HEK293 (cell line): Measurements from ENCODE around the gene EIF4ENIF1.

Experiments used
- CTCF ChIA-PET: fragments of 350-600 bp; formaldehyde crosslinking; extraction: SDS; loops from one replicate; lab custom pipeline; 2021; ENCODE audit warnings: antibody characterized with exemption; lab: Yijun Ruan, JAX
- POLR2A ChIA-PET: fragments of 300-600 bp; formaldehyde crosslinking; extraction: SDS; loops from one replicate; lab custom pipeline; 2020; ENCODE audit warnings: antibody characterized with exemption, inconsistent platforms; lab: Yijun Ruan, JAX
- H3K27ac ChIP-seq: fragments of 200-500 bp; sonication (Bioruptor generic); 2 replicates; pipeline ENCODE4 v1.5.1; 2014; ENCODE audit warnings: low read depth, low read length, control low read depth, inconsistent platforms; ENCODE audit errors: extremely low read depth
- H3K36me3 ChIP-seq, 2 experiments: fragments of 200-500 bp in 1 of 2; sonication (Bioruptor generic) in 1 of 2; 1 replicate in 1 of 2; 2 replicates in 1 of 2; pipeline ENCODE4 v1.5.1; 2014 to 2017; ENCODE audit warnings: inconsistent platforms in 2 of 2, low read length in 2 of 2; ENCODE audit not compliant: control insufficient read depth in 2 of 2, insufficient read depth in 1 of 2
- H3K4me1 ChIP-seq: fragments of 200-500 bp; sonication (Bioruptor generic); 2 replicates; pipeline ENCODE4 v1.5.1; 2014; ENCODE audit warnings: mild to moderate bottlenecking, low read length, inconsistent platforms; ENCODE audit not compliant: control insufficient read depth, insufficient read depth
- H3K4me3 ChIP-seq: 2 replicates; pipeline ENCODE4 v1.5.1; 2011; ENCODE audit warnings: low read depth, mild to moderate bottlenecking, control low read depth, low read length, moderate library complexity
- H3K9me3 ChIP-seq: fragments of 200-500 bp; sonication (Bioruptor generic); 2 replicates; pipeline ENCODE4 v1.5.1; 2014; ENCODE audit warnings: low read depth, low read length, inconsistent platforms; ENCODE audit not compliant: control insufficient read depth, insufficient read depth
- BCL11B ChIP-seq: fragments of 450-650 bp; formaldehyde crosslinking; IDR thresholded peaks from 2 replicates; pipeline ENCODE4 v1.5.1; 2016; ENCODE audit warnings: low read depth, missing biosample characterization, missing genetic modification characterization
- MYNN ChIP-seq: fragments of 450-650 bp; formaldehyde crosslinking; IDR thresholded peaks from 2 replicates; pipeline ENCODE4 v1.5.1; 2016; ENCODE audit warnings: missing biosample characterization, missing genetic modification characterization, borderline replicate concordance
- OVOL3 ChIP-seq: fragments of 450-650 bp; formaldehyde crosslinking; IDR thresholded peaks from 2 replicates; pipeline ENCODE4 v1.5.1; 2016; ENCODE audit warnings: missing biosample characterization, missing genetic modification characterization
- PRDM1 ChIP-seq: fragments of 450-650 bp; formaldehyde crosslinking; IDR thresholded peaks from 2 replicates; pipeline ENCODE4; 2016; ENCODE audit warnings: missing biosample characterization, missing genetic modification characterization
- PRDM4 ChIP-seq: fragments of 450-650 bp; formaldehyde crosslinking; IDR thresholded peaks from 2 replicates; pipeline ENCODE4 v1.5.1; 2017; ENCODE audit warnings: missing biosample characterization, missing genetic modification characterization
- RBAK ChIP-seq: fragments of 450-650 bp; formaldehyde crosslinking; IDR thresholded peaks from 2 replicates; pipeline ENCODE4 v1.5.1; 2016; ENCODE audit warnings: missing biosample characterization, missing genetic modification characterization
- ZBTB21 ChIP-seq: fragments of 450-650 bp; formaldehyde crosslinking; IDR thresholded peaks from 2 replicates; pipeline ENCODE4 v1.5.1; 2017; ENCODE audit warnings: missing biosample characterization, missing genetic modification characterization
- ZFHX2 ChIP-seq: fragments of 450-650 bp; formaldehyde crosslinking; conservative IDR thresholded peaks from 2 replicates; pipeline ENCODE4 v1.5.1; 2016; ENCODE audit warnings: missing biosample characterization, missing genetic modification characterization
- ZNF140 ChIP-seq: fragments of 450-650 bp; formaldehyde crosslinking; IDR thresholded peaks from 2 replicates; pipeline ENCODE4 v1.5.1; 2016; ENCODE audit warnings: missing biosample characterization, missing genetic modification characterization
- ZNF175 ChIP-seq: fragments of 450-650 bp; formaldehyde crosslinking; IDR thresholded peaks from 2 replicates; pipeline ENCODE4 v1.5.1; 2016; ENCODE audit warnings: missing biosample characterization, missing genetic modification characterization
- ZNF202 ChIP-seq: fragments of 450-650 bp; formaldehyde crosslinking; IDR thresholded peaks from 2 replicates; pipeline ENCODE4 v1.5.1; 2016; ENCODE audit warnings: missing biosample characterization, missing genetic modification characterization, borderline replicate concordance
- ZNF423 ChIP-seq: fragments of 450-650 bp; formaldehyde crosslinking; IDR thresholded peaks from 2 replicates; pipeline ENCODE4 v1.5.1; 2016; ENCODE audit warnings: missing biosample characterization, missing genetic modification characterization
- ZNF501 ChIP-seq: fragments of 450-650 bp; formaldehyde crosslinking; IDR thresholded peaks from 2 replicates; pipeline ENCODE4 v1.5.1; 2016; ENCODE audit warnings: missing biosample characterization, missing genetic modification characterization
- ZNF555 ChIP-seq: fragments of 450-650 bp; formaldehyde crosslinking; conservative IDR thresholded peaks from 2 replicates; pipeline ENCODE4 v1.5.1; 2017; ENCODE audit warnings: missing biosample characterization, mild to moderate bottlenecking, missing genetic modification characterization, inconsistent platforms
- ZNF558 ChIP-seq: fragments of 450-650 bp; formaldehyde crosslinking; IDR thresholded peaks from 2 replicates; pipeline ENCODE4 v1.5.1; 2016; ENCODE audit warnings: missing biosample characterization, missing genetic modification characterization
- ZNF610 ChIP-seq: fragments of 450-650 bp; formaldehyde crosslinking; IDR thresholded peaks from 2 replicates; pipeline ENCODE4 v1.5.1; 2016; ENCODE audit warnings: missing biosample characterization, missing genetic modification characterization, borderline replicate concordance
- ZNF629 ChIP-seq: fragments of 450-650 bp; formaldehyde crosslinking; IDR thresholded peaks from 2 replicates; pipeline ENCODE4 v1.5.1; 2017; ENCODE audit warnings: missing biosample characterization, missing genetic modification characterization
- ZNF701 ChIP-seq: fragments of 450-650 bp; formaldehyde crosslinking; IDR thresholded peaks from 2 replicates; pipeline ENCODE4 v1.5.1; 2016; ENCODE audit warnings: missing biosample characterization, missing genetic modification characterization
- ZNF76 ChIP-seq: fragments of 450-650 bp; formaldehyde crosslinking; IDR thresholded peaks from 2 replicates; pipeline ENCODE4; 2016; ENCODE audit warnings: low read depth, missing biosample characterization, missing genetic modification characterization, borderline replicate concordance
- ZNF768 ChIP-seq: fragments of 450-650 bp; formaldehyde crosslinking; IDR thresholded peaks from 2 replicates; pipeline ENCODE4 v1.5.1; 2018; ENCODE audit warnings: missing biosample characterization, mild to moderate bottlenecking, missing genetic modification characterization
- ZSCAN16 ChIP-seq: fragments of 450-650 bp; formaldehyde crosslinking; IDR thresholded peaks from 2 replicates; pipeline ENCODE4 v1.5.1; 2016; ENCODE audit warnings: missing biosample characterization, missing genetic modification characterization
- ZSCAN5A ChIP-seq: fragments of 450-650 bp; formaldehyde crosslinking; IDR thresholded peaks from 2 replicates; pipeline ENCODE4 v1.5.1; 2016; ENCODE audit warnings: missing biosample characterization, missing genetic modification characterization
- TF ChIP-seq, protein P1 (sequence below): fragments of 450-650 bp; formaldehyde crosslinking; IDR thresholded peaks from 2 replicates; pipeline ENCODE4 v1.5.1; 2017; ENCODE audit warnings: missing biosample characterization, missing genetic modification characterization
- TF ChIP-seq, protein P2 (sequence below): fragments of 450-650 bp; formaldehyde crosslinking; IDR thresholded peaks from 2 replicates; pipeline ENCODE4 v1.5.1; 2016; ENCODE audit warnings: missing biosample characterization, missing genetic modification characterization, borderline replicate concordance
- TF ChIP-seq, protein P3 (sequence below): IDR thresholded peaks from 2 replicates; pipeline ENCODE4 v1.6.1; 2011; ENCODE audit warnings: mild to moderate bottlenecking, low read depth, low read length, borderline replicate concordance

Gene EIF4ENIF1

DNA sequence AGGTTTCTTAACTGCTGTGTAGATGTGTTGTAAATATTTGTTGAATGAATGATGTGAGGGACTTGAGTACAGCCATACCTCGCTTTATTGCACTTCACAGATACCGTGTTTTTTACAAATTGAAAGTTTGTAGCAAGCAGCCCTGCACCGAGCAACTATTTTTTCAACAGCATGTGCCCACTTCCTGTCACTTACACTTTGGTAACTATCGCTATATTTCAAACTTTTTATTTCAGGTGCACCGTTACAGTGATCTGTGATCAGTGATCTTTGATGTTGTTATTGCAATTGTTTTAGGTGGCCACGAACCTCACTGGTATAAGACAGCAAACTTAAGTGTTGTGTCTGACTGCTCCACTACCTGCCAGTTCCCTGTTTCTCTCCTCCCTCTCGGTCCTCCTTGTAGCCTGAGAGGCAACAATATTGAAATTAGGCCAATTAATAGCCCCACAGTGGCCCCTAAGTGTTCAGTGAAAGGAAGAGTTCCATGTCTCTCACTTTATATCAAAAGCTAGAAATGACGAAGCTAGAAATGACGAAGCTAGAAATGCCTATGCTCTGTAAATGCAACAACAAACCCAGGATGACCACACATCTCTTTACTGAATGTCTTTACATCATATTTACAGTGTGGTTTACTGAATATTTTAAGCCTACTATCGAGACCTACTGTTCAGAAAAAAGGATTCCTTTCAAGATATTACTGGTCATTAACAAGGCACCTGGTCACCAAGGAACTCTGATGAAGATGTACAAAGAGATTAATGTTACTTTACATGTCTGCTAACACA lies 7.7 kb upstream of the EIF4ENIF1 start:
- H3K27ac ChIP-seq: no peak overlapping the region; the same call in 1 of the 2 replicates
- no peak for TF ChIP-seq ZNF555 (tag by site-specific recombination)
- no peak for TF ChIP-seq ZNF76 (tag by site-specific recombination)
- TF ChIP-seq ZNF423 (tag by site-specific recombination): no peak
- 0 out of 2 replicates have a peak, but pooled peaks have one; percentile 0 for TF ChIP-seq BCL11B (tag by site-specific recombination)
- peak; percentile 39; the same call in 1 of the 2 replicates for TF ChIP-seq PRDM1 (tag by site-specific recombination)
- no peak for TF ChIP-seq MYNN
- TF ChIP-seq ZSCAN16: no peak
- TF ChIP-seq ZNF175 (tag by site-specific recombination): no peak
- TF ChIP-seq ZNF140: no peak
- TF ChIP-seq ZFHX2 (tag by site-specific recombination): no peak
- CTCF ChIA-PET: interaction anchor here (0.5 kb wide), 1 partner anchor 60 kb away, joined by 5 read pairs; no protein-coding TSS in a partner anchor

DNA sequence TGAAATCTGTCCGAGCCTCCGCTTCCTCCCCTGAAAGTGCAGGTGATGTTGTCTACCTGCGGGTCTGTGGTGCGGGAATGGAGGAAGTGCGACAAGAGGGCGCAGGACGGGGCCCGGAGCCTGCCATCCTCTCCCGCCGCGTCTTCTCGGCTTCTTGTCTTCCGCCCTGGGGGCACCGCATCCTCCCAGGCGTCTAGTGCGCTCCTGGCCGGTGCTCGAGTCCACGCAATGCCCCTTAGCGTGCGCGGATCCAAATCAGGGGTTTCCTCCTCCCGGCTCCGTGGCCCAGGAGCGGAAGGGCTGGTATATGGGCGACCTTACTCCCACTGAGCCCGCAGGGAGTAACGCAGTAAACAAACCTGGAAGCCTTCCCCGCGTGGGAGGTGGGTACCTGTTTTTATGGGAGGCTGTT lies 7.1 kb upstream of the EIF4ENIF1 start:
- Histone ChIP-seq H3K9me3 (no peaks in the 10 kb centered on the region), H3K4me3 (peak overlapping the region; percentile 59), H3K27ac (peak overlapping the region; percentile 62), H3K4me1 (0 out of 2 replicates have a peak, but pooled peaks cover 2% of the 10 kb centered on the region), H3K36me3 (peaks cover 0 to 4% of the 10 kb centered on the region in 2 experiments; a peak in 2 of 3 replicates)
- CTCF ChIA-PET: no interaction called here
- POLR2A ChIA-PET: no interaction called here
- TF ChIP-seq ZNF610: no peak
- no peak for TF ChIP-seq ZNF501
- TF ChIP-seq, protein P1, sequence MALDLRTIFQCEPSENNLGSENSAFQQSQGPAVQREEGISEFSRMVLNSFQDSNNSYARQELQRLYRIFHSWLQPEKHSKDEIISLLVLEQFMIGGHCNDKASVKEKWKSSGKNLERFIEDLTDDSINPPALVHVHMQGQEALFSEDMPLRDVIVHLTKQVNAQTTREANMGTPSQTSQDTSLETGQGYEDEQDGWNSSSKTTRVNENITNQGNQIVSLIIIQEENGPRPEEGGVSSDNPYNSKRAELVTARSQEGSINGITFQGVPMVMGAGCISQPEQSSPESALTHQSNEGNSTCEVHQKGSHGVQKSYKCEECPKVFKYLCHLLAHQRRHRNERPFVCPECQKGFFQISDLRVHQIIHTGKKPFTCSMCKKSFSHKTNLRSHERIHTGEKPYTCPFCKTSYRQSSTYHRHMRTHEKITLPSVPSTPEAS (tag by site-specific recombination): no peak
- no peak; the same call in 1 of the 2 replicates for TF ChIP-seq ZNF629 (tag by site-specific recombination)
- no peak for TF ChIP-seq ZNF558 (tag by site-specific recombination)
- TF ChIP-seq ZNF202: no peak
- no peak for TF ChIP-seq OVOL3 (tag by site-specific recombination)
- TF ChIP-seq, protein P2, sequence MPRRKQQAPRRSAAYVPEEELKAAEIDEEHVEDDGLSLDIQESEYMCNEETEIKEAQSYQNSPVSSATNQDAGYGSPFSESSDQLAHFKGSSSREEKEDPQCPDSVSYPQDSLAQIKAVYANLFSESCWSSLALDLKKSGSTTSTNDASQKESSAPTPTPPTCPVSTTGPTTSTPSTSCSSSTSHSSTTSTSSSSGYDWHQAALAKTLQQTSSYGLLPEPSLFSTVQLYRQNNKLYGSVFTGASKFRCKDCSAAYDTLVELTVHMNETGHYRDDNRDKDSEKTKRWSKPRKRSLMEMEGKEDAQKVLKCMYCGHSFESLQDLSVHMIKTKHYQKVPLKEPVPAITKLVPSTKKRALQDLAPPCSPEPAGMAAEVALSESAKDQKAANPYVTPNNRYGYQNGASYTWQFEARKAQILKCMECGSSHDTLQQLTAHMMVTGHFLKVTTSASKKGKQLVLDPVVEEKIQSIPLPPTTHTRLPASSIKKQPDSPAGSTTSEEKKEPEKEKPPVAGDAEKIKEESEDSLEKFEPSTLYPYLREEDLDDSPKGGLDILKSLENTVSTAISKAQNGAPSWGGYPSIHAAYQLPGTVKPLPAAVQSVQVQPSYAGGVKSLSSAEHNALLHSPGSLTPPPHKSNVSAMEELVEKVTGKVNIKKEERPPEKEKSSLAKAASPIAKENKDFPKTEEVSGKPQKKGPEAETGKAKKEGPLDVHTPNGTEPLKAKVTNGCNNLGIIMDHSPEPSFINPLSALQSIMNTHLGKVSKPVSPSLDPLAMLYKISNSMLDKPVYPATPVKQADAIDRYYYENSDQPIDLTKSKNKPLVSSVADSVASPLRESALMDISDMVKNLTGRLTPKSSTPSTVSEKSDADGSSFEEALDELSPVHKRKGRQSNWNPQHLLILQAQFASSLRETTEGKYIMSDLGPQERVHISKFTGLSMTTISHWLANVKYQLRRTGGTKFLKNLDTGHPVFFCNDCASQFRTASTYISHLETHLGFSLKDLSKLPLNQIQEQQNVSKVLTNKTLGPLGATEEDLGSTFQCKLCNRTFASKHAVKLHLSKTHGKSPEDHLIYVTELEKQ (tag by site-specific recombination): no peak
- no peak for TF ChIP-seq ZNF701
- TF ChIP-seq, protein P3, sequence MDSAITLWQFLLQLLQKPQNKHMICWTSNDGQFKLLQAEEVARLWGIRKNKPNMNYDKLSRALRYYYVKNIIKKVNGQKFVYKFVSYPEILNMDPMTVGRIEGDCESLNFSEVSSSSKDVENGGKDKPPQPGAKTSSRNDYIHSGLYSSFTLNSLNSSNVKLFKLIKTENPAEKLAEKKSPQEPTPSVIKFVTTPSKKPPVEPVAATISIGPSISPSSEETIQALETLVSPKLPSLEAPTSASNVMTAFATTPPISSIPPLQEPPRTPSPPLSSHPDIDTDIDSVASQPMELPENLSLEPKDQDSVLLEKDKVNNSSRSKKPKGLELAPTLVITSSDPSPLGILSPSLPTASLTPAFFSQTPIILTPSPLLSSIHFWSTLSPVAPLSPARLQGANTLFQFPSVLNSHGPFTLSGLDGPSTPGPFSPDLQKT: no peak
- TF ChIP-seq BCL11B (tag by site-specific recombination): 0 out of 2 replicates have a peak, but pooled peaks have one; percentile 17
- TF ChIP-seq ZSCAN16: no peak
- TF ChIP-seq PRDM4 (tag by site-specific recombination): no peak
- TF ChIP-seq RBAK (tag by site-specific recombination): no peak
- TF ChIP-seq ZBTB21: no peak
- no peak for TF ChIP-seq ZSCAN5A (tag by site-specific recombination)
- TF ChIP-seq ZNF768 (tag by site-specific recombination): no peak

More for the DNA sequence above, 7.7 kb upstream of the EIF4ENIF1 start:
- no peaks in the 10 kb centered on the region; a peak in 1 of 3 replicates for H3K36me3 ChIP-seq
- POLR2A ChIA-PET: no interaction called here
- 0 out of 2 replicates have a peak, but pooled peaks cover 2% of the 10 kb centered on the region for H3K4me1 ChIP-seq
- H3K4me3 ChIP-seq: peak overlapping the region; percentile 59
- no peaks in the 10 kb centered on the region for H3K9me3 ChIP-seq
